Measurements from ENCODE around the gene LRRC72. TPM values are rescaled to one million over a fixed set of nuclear protein-coding genes. Genes with fewer than 3 reads are reported as not detected.

LRRC72 gene
- total and polyA plus RNA-seq, 2 donors (not counting 1 experiment from before 2014, with no cell fraction given), result not detected

DNA sequence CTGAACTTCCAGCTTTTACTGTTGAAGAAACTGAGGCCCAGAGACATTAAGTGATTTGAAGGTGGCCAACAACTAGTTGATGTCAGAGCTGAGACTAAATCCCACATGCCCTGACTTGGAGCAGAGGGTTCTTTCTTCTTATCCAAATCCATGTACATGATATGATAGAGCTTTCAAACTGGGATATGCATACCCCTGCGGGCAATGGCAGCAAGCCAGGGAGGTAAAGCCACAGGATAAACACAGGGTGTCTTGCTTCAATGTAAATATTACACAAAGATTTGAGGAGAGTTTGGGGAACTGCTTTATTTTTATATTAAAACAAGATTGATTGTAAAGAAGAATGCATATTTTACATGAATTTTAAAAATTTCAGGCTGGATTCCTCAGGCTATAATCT, 2.3 kb upstream of the LRRC72 start:
- Histone ChIP-seq H3K36me3 (ENCODE audit: control insufficient read depth, insufficient read depth, low read length) (no peaks in the 10 kb centered on the region), H4K20me1 (ENCODE audit: control insufficient read depth, extremely low read depth, insufficient read depth, low read length) (no peaks in the 10 kb centered on the region), H3K4me3 (replicated peaks in 1 of 4; ENCODE audit: control extremely low read depth in 1 of 4, insufficient read depth in 1 of 4, low read depth in 3 of 4, low read length in 4 of 4) (no peak overlapping the region), H3K27ac (ENCODE audit: insufficient read depth, low read length) (no peak overlapping the region), H3K9ac (ENCODE audit: insufficient read depth, low read length) (no peak overlapping the region), H3K4me2 (ENCODE audit: extremely low read depth, insufficient read depth, low read length) (no peak overlapping the region), H3K79me2 (ENCODE audit: control insufficient read depth, insufficient read depth, low read length) (no peaks in the 10 kb centered on the region), H3K4me1 (ENCODE audit: control insufficient read depth, extremely low read depth, insufficient read depth, low read length) (no peaks in the 10 kb centered on the region), H2AFZ (ENCODE audit: low read length) (no peak overlapping the region), H3K9me3 (ENCODE audit: control insufficient read depth, insufficient read depth, low read depth, low read length) (no peaks in the 10 kb centered on the region), H3K27me3 (ENCODE audit: control insufficient read depth, insufficient read depth, low read length) (no peaks in the 10 kb centered on the region)
- TF ChIP-seq, protein P1, sequence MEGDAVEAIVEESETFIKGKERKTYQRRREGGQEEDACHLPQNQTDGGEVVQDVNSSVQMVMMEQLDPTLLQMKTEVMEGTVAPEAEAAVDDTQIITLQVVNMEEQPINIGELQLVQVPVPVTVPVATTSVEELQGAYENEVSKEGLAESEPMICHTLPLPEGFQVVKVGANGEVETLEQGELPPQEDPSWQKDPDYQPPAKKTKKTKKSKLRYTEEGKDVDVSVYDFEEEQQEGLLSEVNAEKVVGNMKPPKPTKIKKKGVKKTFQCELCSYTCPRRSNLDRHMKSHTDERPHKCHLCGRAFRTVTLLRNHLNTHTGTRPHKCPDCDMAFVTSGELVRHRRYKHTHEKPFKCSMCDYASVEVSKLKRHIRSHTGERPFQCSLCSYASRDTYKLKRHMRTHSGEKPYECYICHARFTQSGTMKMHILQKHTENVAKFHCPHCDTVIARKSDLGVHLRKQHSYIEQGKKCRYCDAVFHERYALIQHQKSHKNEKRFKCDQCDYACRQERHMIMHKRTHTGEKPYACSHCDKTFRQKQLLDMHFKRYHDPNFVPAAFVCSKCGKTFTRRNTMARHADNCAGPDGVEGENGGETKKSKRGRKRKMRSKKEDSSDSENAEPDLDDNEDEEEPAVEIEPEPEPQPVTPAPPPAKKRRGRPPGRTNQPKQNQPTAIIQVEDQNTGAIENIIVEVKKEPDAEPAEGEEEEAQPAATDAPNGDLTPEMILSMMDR (conservative IDR thresholded peaks at IDR 0.05 in 1 of 2, IDR thresholded peaks at IDR 0.05 in 1 of 2; ENCODE audit: low read depth in 1 of 2, low read length in 2 of 2), result no peak
- TF ChIP-seq EZH2 (IDR thresholded peaks at IDR 0.05; ENCODE audit: low read length, missing control alignments), result no peak
- no peak for DNase-seq (ENCODE audit: low read depth in 2 of 2)

DNA sequence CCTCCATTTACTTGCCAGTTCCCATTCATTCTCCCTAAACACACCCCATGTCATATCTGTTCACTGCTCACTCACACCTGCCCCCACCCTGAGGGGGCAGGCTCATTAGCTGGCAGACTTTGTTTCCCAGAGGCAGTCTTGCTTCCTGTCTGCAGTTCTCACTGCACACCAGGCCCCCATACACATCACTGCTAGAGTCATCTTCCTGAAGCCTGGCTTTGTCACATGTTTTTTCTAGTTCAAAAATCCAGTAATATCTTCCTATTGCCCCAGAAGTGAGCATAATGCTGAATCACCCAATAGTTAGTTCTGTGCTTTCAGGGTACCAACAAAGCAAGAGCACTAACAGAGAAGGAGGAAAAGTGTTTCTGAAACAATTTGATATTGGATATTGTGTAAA, 1.9 kb downstream of the LRRC72 start:
- Histone ChIP-seq H3K9me3 (ENCODE audit: control insufficient read depth, insufficient read depth, low read depth, low read length) (no peaks in the 10 kb centered on the region), H3K27me3 (ENCODE audit: control insufficient read depth, insufficient read depth, low read length) (no peaks in the 10 kb centered on the region), H3K79me2 (ENCODE audit: control insufficient read depth, insufficient read depth, low read length) (no peaks in the 10 kb centered on the region), H4K20me1 (ENCODE audit: control insufficient read depth, extremely low read depth, insufficient read depth, low read length) (no peaks in the 10 kb centered on the region), H2AFZ (ENCODE audit: low read length) (no peak overlapping the region), H3K4me1 (ENCODE audit: control insufficient read depth, extremely low read depth, insufficient read depth, low read length) (no peaks in the 10 kb centered on the region), H3K4me2 (ENCODE audit: extremely low read depth, insufficient read depth, low read length) (no peak overlapping the region), H3K4me3 (replicated peaks in 1 of 4; ENCODE audit: control extremely low read depth in 1 of 4, insufficient read depth in 1 of 4, low read depth in 3 of 4, low read length in 4 of 4) (no peak overlapping the region), H3K9ac (ENCODE audit: insufficient read depth, low read length) (no peak overlapping the region), H3K36me3 (ENCODE audit: control insufficient read depth, insufficient read depth, low read length) (no peaks in the 10 kb centered on the region), H3K27ac (ENCODE audit: insufficient read depth, low read length) (no peak overlapping the region)
- DNase-seq (ENCODE audit: low read depth in 2 of 2), result peak in 1 of 2 donors; percentile 3
- no peak for TF ChIP-seq EZH2 (IDR thresholded peaks at IDR 0.05; ENCODE audit: low read length, missing control alignments)
- TF ChIP-seq, protein P1 (conservative IDR thresholded peaks at IDR 0.05 in 1 of 2, IDR thresholded peaks at IDR 0.05 in 1 of 2; ENCODE audit: low read depth in 1 of 2, low read length in 2 of 2), result no peak

DNA sequence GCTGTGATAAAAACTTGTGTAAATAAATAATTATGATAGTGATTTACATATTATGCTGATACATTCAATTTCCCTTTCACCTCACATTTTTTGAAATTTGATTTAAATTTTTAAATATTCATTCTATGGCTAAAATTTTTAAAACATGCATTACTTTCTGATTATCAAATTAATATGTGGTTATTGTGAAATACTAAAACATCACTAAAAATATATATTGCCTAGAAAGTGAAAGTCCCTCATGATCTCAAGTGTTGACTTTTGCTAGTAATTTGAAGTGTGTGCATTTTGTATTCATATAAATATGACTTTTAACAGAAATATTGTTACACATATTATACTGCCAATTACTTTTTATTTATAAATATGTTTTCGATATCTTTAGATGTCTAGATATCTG, 3.1 kb downstream of the LRRC72 start:
- no peak overlapping the region for H3K4me2 ChIP-seq (ENCODE audit: extremely low read depth, insufficient read depth, low read length)
- no peaks in the 10 kb centered on the region for H3K79me2 ChIP-seq (ENCODE audit: control insufficient read depth, insufficient read depth, low read length)
- no peak for TF ChIP-seq EZH2 (IDR thresholded peaks at IDR 0.05; ENCODE audit: low read length, missing control alignments)
- TF ChIP-seq, protein P1 (conservative IDR thresholded peaks at IDR 0.05 in 1 of 2, IDR thresholded peaks at IDR 0.05 in 1 of 2; ENCODE audit: low read depth in 1 of 2, low read length in 2 of 2), result no peak
- DNase-seq (ENCODE audit: low read depth in 2 of 2), result no peak
- H3K27ac ChIP-seq (ENCODE audit: insufficient read depth, low read length), result no peak overlapping the region
- no peak overlapping the region for H2AFZ ChIP-seq (ENCODE audit: low read length)
- H3K9me3 ChIP-seq (ENCODE audit: control insufficient read depth, insufficient read depth, low read depth, low read length), result no peaks in the 10 kb centered on the region
- no peaks in the 10 kb centered on the region for H3K36me3 ChIP-seq (ENCODE audit: control insufficient read depth, insufficient read depth, low read length)
- H3K27me3 ChIP-seq (ENCODE audit: control insufficient read depth, insufficient read depth, low read length), result no peaks in the 10 kb centered on the region
- H3K4me1 ChIP-seq (ENCODE audit: control insufficient read depth, extremely low read depth, insufficient read depth, low read length), result no peaks in the 10 kb centered on the region
- no peak overlapping the region for H3K4me3 ChIP-seq (replicated peaks in 1 of 4; ENCODE audit: control extremely low read depth in 1 of 4, insufficient read depth in 1 of 4, low read depth in 3 of 4, low read length in 4 of 4)
- H3K9ac ChIP-seq (ENCODE audit: insufficient read depth, low read length), result no peak overlapping the region
- H4K20me1 ChIP-seq (ENCODE audit: control insufficient read depth, extremely low read depth, insufficient read depth, low read length), result no peaks in the 10 kb centered on the region

Data from fibroblast of lung (primary cell).